ENCODE data around the gene COL23A1. TPM values are rescaled to one million over a fixed set of nuclear protein-coding genes. Genes with fewer than 3 reads are reported as not detected.
A peak's percentile ranks its signal among the peaks of the same experiment; 100 is the strongest.

The COL23A1 gene
- total and polyA plus RNA-seq, 8 donors: 0.52 to 9.5 (median 7.5) TPM

GRCh38 chr5:178381206-178381605 is 209.0 kb downstream of the COL23A1 start:
- Histone ChIP-seq H3K27me3 (peaks cover 0 to 31% of the 10 kb centered on the region in 2 donors), H3K36me3 (no peaks in the 10 kb centered on the region), H3K4me1 (peaks cover 0 to 7% of the 10 kb centered on the region in 2 donors), H3K4me3 (no peak overlapping the region), H3K27ac (no peak overlapping the region), H3K9me3 (no peaks in the 10 kb centered on the region)
- TF ChIP-seq, protein P1, sequence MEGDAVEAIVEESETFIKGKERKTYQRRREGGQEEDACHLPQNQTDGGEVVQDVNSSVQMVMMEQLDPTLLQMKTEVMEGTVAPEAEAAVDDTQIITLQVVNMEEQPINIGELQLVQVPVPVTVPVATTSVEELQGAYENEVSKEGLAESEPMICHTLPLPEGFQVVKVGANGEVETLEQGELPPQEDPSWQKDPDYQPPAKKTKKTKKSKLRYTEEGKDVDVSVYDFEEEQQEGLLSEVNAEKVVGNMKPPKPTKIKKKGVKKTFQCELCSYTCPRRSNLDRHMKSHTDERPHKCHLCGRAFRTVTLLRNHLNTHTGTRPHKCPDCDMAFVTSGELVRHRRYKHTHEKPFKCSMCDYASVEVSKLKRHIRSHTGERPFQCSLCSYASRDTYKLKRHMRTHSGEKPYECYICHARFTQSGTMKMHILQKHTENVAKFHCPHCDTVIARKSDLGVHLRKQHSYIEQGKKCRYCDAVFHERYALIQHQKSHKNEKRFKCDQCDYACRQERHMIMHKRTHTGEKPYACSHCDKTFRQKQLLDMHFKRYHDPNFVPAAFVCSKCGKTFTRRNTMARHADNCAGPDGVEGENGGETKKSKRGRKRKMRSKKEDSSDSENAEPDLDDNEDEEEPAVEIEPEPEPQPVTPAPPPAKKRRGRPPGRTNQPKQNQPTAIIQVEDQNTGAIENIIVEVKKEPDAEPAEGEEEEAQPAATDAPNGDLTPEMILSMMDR (IDR thresholded peaks at IDR 0.05): no peak
- no peak for DNase-seq
- no peak for ATAC-seq
- intact Hi-C loops (cut with DNase I): no loop called here

DNA sequence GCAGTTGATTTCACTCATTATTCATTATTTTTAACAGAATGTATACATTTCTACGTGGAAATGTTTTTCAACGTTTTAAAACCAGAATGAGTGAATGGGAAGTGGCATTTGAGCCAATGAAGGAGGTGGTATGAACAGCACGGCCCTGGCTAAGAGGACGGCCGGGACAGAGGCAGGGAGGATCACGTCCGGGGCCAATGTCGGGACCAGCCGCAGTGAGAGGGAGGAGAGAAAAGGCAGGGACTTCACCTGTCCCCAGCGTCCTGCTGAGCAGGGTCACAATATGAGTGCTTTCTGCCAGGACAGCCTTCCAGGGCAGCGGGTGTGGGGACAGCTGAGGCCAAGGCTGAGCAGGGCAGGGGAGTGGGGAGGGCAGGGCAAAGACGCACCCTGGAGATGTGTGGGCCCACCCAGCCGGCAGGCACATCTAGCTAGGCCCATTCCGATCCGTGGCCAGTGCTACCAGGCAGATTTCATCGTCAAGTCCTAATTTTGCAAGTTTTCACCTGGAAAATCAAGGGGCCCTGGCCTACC is 209.6 kb downstream of the COL23A1 start:
- ATAC-seq (no peak), DNase-seq (peak in 1 of 4 donors; percentile 41)
- Histone ChIP-seq H3K27me3 (peaks cover 0 to 28% of the 10 kb centered on the region in 2 donors), H3K4me3 (no peak overlapping the region), H3K4me1 (peaks cover 0 to 7% of the 10 kb centered on the region in 2 donors), H3K36me3 (no peaks in the 10 kb centered on the region), H3K27ac (no peak overlapping the region), H3K9me3 (no peaks in the 10 kb centered on the region)
- intact Hi-C loops (cut with DNase I): no loop called here
- TF ChIP-seq, protein P1 (IDR thresholded peaks at IDR 0.05): no peak

DNA sequence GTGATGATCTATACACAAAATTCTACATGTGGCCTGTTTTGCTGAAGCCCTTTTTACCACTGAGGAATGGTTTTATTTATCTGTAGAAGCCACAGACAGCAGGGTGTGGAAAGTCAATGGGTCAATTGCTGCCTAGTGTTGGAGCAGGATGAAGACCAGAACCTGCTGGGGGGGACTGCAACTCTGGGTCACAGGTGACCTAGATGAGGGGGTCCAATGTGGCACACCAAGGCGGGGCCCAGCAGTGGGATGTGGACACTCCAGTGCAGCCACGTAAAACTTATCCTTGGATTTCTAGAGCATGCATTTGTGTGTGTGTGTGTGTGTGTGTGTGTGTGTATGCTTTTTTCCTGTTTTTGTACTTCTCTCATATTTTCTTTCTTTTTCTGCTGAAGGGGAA is 210.1 kb downstream of the COL23A1 start:
- peak in 1 of 4 donors; percentile 17 for DNase-seq
- no peaks in the 10 kb centered on the region for H3K36me3 ChIP-seq
- peaks cover 0 to 22% of the 10 kb centered on the region in 2 donors for H3K27me3 ChIP-seq
- no peak for ATAC-seq
- no peaks in the 10 kb centered on the region for H3K9me3 ChIP-seq
- TF ChIP-seq, protein P1 (IDR thresholded peaks at IDR 0.05): no peak
- no peak overlapping the region for H3K27ac ChIP-seq
- peaks cover 0 to 7% of the 10 kb centered on the region in 2 donors for H3K4me1 ChIP-seq
- no peak overlapping the region for H3K4me3 ChIP-seq
- intact Hi-C loops (cut with DNase I): no loop called here

DNA sequence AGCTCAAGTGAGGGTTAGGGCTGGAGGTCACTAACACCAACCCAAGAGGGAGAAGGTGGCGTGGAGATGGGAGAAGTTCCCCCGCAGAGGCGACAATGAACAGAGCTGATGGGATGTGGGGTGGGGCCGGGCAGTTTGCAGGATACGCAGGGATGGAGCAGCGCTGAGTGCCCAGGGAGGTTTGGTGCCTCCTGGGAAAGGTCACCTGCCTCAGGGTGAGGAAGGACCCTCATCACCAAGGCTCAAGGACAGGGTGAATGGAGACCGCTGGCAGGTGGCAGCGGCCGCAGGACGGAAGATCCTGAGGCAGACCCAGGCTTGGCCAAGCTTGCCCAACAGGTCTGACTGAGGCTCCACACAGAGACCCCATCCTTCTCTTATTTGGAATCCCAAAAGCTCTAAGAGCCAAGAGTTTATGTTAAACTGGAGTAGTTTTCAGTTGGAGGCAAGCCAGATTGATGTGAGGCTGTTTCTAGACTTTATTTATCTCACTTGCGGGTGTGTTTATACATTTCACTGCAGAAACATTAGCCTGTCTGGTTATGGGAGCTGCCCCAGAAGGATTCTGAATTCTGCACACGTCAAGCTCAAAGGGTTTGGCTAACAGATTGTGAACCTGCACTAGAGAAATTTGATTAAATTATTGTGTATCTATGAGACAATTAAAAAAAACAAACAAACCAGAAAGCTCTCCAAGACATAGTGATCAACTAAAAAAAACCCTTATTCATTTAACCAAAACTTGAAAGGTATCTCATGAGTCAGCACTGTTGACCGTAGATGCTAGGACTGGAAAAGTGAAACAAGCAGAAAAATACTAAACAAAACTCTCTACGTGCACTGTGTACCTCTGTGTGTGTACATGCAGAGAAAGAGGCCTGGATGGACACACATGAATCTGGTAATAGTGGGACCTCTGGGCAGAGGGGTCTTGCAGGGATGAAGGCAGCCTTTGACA is 211.4 kb downstream of the COL23A1 start:
- no peaks in the 10 kb centered on the region for H3K36me3 ChIP-seq
- intact Hi-C loops (cut with DNase I): no loop called here
- no peaks in the 10 kb centered on the region for H3K9me3 ChIP-seq
- no peak overlapping the region for H3K27ac ChIP-seq
- H3K4me1 ChIP-seq: no peaks in the 10 kb centered on the region
- H3K27me3 ChIP-seq: peaks cover 0 to 10% of the 10 kb centered on the region in 2 donors
- no peak overlapping the region for H3K4me3 ChIP-seq
- DNase-seq (peak in 2 of 4 donors; percentile 52 to 68), ATAC-seq (no peak)
- TF ChIP-seq, protein P1 (IDR thresholded peaks at IDR 0.05): no peak

- no peak overlapping the region for H3K27ac ChIP-seq
- H3K9me3 ChIP-seq: no peaks in the 10 kb centered on the region
- H3K4me3 ChIP-seq: no peak overlapping the region
- TF ChIP-seq, protein P1 (IDR thresholded peaks at IDR 0.05): no peak
- H3K27me3 ChIP-seq: peaks cover 0 to 5% of the 10 kb centered on the region in 2 donors
- no peaks in the 10 kb centered on the region for H3K36me3 ChIP-seq
- H3K4me1 ChIP-seq: no peaks in the 10 kb centered on the region
- ATAC-seq (no peak), DNase-seq (no peak)
- intact Hi-C loops (cut with DNase I): no loop called here
Observed at GRCh38 chr5:178377583-178378270, 212.5 kb downstream of the COL23A1 start.
